H4 (cell line): Measurements from ENCODE around the gene ANKS1B. TPM values are rescaled to one million over a fixed set of nuclear protein-coding genes. Genes with fewer than 3 reads are reported as not detected.
"Not testable (repeated sequence)": the region's sequence is repeated elsewhere in the genome, so short reads cannot be mapped to it uniquely, and the experiment has no call there.

ENCODE experiments used
- DNase-seq: peaks from one replicate; pipeline ENCODE4 v3.0.0-alpha.2; 2015; ENCODE audit warnings: low spot score
- total RNA-seq: library from RNA; depleted of rRNA; stranded (reverse); fragments of >200 nt; shearing (Covaris generic); gene quantifications from 2 replicates; pipeline ENCODE4 v1.2.3, GENCODE V29; 2014

The ANKS1B gene
- total RNA-seq, 1 experiment from 2014 or later = 1.8 TPM

GRCh38 chr12:99765469-99766114 lies 219.1 kb downstream of the ANKS1B start:
- no peak for DNase-seq

GRCh38 chr12:99759444-99759843 lies 225.3 kb downstream of the ANKS1B start:
- DNase-seq = no peak

GRCh38 chr12:99758997-99759396 lies 225.7 kb downstream of the ANKS1B start:
- DNase-seq = no peak

GRCh38 chr12:99752740-99753139 lies 232.0 kb downstream of the ANKS1B start:
- DNase-seq = no peak

- no peak for DNase-seq
Measured at GRCh38 chr12:99746538-99746937, 238.2 kb downstream of the ANKS1B start.

GRCh38 chr12:99745895-99746294 lies 238.8 kb downstream of the ANKS1B start:
- no peak for DNase-seq

- no peak for DNase-seq
Measured at GRCh38 chr12:99745121-99745520, 239.6 kb downstream of the ANKS1B start.

- DNase-seq = no peak
Measured at GRCh38 chr12:99736760-99737269, 247.9 kb downstream of the ANKS1B start.

GRCh38 chr12:99732131-99732530 lies 252.6 kb downstream of the ANKS1B start:
- DNase-seq = no peak

- no peak for DNase-seq
Measured at GRCh38 chr12:99722690-99723486, 261.8 kb downstream of the ANKS1B start.

- DNase-seq = no peak
Measured at GRCh38 chr12:99721715-99722275, 262.9 kb downstream of the ANKS1B start.

GRCh38 chr12:99720083-99720465 lies 264.7 kb downstream of the ANKS1B start:
- DNase-seq = not testable (repeated sequence)

GRCh38 chr12:99719411-99720082 lies 265.2 kb downstream of the ANKS1B start:
- DNase-seq = not testable (repeated sequence)

- not testable (repeated sequence) for DNase-seq
Measured at GRCh38 chr12:99715841-99716510, 268.8 kb downstream of the ANKS1B start.

- not testable (repeated sequence) for DNase-seq
Measured at GRCh38 chr12:99714921-99715320, 269.8 kb downstream of the ANKS1B start.

GRCh38 chr12:99713946-99714520 lies 270.7 kb downstream of the ANKS1B start:
- no peak for DNase-seq

GRCh38 chr12:99712281-99712680 lies 272.5 kb downstream of the ANKS1B start:
- no peak for DNase-seq

- DNase-seq = no peak
Measured at GRCh38 chr12:99711246-99711645, 273.5 kb downstream of the ANKS1B start.

- DNase-seq = no peak
Measured at GRCh38 chr12:99709619-99710018, 275.1 kb downstream of the ANKS1B start.

GRCh38 chr12:99709116-99709515 lies 275.6 kb downstream of the ANKS1B start:
- no peak for DNase-seq

GRCh38 chr12:99707883-99708282 lies 276.9 kb downstream of the ANKS1B start:
- DNase-seq = no peak
